ENCODE data around the gene GREB1. TPM values are rescaled to one million over a fixed set of nuclear protein-coding genes. Genes with fewer than 3 reads are reported as not detected.

Gene GREB1
- total RNA-seq, 1 experiment from 2014 or later: 1.3 TPM

DNA sequence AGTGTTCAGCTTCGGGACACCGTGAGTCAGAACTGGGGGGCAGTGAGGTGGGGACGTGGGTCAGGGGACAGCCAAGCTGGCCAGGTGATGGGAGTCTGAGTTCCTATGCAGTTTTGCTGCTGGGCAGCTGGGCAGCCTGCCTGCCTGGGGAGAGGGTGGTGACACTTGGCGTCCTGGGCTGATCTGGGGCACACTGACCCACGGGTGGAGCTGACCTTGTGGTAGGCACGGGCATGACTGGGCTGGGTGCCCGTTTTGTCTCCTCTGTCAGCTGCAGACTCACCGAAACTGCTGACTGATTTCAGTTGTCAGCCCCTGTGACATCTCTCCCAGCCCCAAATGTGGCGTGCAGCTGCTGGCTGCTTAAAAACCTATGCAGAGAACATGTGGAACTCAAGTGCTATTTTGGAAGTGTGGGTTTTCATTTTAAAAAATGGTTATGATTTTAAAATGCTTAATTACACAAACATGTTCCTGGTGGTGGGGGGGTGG lies 35.3 kb upstream of the GREB1 start:
- no peak for DNase-seq (ENCODE audit: low spot score)
- intact Hi-C loops (cut with micrococcal nuclease; ENCODE audit: unreplicated experiment): no loop called here
- Histone ChIP-seq H3K9me3 (ENCODE audit: low read depth, low read length, poor library complexity, severe bottlenecking) (peaks cover 3% of the 10 kb centered on the region), H3K4me3 (ENCODE audit: low read depth, low read length, poor library complexity, severe bottlenecking) (no peak overlapping the region), H3K36me3 (ENCODE audit: insufficient read depth, low read length, poor library complexity, severe bottlenecking) (no peaks in the 10 kb centered on the region), H3K27me3 (replicated peaks; ENCODE audit: insufficient read depth, low read depth, low read length, poor library complexity) (no peaks in the 10 kb centered on the region), H3K4me1 (ENCODE audit: insufficient read depth, low read length, poor library complexity, severe bottlenecking) (no peaks in the 10 kb centered on the region), H3K27ac (ENCODE audit: low read depth, low read length, poor library complexity, severe bottlenecking) (no peak overlapping the region)
- ChIA-PET POLR2A (ENCODE audit: low non-redundant PET) (no interaction called here), CTCF (no interaction called here)
- BruUV-seq (replicated peaks): no TSS peak
- TF ChIP-seq, protein P1, sequence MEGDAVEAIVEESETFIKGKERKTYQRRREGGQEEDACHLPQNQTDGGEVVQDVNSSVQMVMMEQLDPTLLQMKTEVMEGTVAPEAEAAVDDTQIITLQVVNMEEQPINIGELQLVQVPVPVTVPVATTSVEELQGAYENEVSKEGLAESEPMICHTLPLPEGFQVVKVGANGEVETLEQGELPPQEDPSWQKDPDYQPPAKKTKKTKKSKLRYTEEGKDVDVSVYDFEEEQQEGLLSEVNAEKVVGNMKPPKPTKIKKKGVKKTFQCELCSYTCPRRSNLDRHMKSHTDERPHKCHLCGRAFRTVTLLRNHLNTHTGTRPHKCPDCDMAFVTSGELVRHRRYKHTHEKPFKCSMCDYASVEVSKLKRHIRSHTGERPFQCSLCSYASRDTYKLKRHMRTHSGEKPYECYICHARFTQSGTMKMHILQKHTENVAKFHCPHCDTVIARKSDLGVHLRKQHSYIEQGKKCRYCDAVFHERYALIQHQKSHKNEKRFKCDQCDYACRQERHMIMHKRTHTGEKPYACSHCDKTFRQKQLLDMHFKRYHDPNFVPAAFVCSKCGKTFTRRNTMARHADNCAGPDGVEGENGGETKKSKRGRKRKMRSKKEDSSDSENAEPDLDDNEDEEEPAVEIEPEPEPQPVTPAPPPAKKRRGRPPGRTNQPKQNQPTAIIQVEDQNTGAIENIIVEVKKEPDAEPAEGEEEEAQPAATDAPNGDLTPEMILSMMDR (conservative IDR thresholded peaks at IDR 0.05; ENCODE audit: low read depth, low read length): no peak
- no peak for TF ChIP-seq EZH2 (IDR thresholded peaks at IDR 0.05; ENCODE audit: borderline replicate concordance, low read depth, low read length, poor library complexity, severe bottlenecking)

DNA sequence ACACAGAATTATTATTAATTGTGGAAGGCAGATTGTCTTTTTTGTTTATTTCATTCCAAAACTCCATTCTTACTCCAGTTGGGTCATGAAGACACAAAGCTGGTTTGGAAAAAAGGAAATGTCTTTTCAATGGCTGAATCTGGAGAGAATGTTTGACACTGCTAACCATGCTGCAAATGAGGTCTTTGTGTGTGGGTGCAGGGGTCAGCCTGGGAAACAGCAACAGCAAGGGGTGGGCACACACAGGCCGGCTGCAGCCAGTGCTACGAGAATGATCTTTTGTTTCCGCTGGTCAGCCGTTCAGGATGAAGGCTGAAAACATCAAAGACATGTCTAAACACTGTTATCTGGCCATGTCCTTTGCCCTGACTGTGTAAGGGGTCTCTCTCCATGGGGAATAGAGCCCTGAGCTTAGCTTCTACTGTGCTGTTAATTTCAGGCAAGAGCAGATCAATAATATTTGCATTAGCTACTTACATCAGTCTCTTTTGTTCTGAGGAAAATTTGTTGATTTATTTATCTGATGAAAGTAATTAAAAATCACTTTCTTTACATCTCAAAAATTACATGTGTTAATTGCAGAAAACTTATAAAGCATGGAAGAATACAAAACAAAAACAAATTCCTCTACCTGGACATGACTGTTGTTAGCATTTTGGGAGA lies 34.6 kb upstream of the GREB1 start:
- CTCF ChIA-PET: no interaction called here
- POLR2A ChIA-PET (ENCODE audit: low non-redundant PET): no interaction called here
- no peak overlapping the region for H3K4me3 ChIP-seq (ENCODE audit: low read depth, low read length, poor library complexity, severe bottlenecking)
- BruUV-seq (replicated peaks): no TSS peak
- H3K4me1 ChIP-seq (ENCODE audit: insufficient read depth, low read length, poor library complexity, severe bottlenecking): no peaks in the 10 kb centered on the region
- no peaks in the 10 kb centered on the region for H3K27me3 ChIP-seq (replicated peaks; ENCODE audit: insufficient read depth, low read depth, low read length, poor library complexity)
- H3K36me3 ChIP-seq (ENCODE audit: insufficient read depth, low read length, poor library complexity, severe bottlenecking): no peaks in the 10 kb centered on the region
- peaks cover 4% of the 10 kb centered on the region for H3K9me3 ChIP-seq (ENCODE audit: low read depth, low read length, poor library complexity, severe bottlenecking)
- no peak overlapping the region for H3K27ac ChIP-seq (ENCODE audit: low read depth, low read length, poor library complexity, severe bottlenecking)
- DNase-seq (ENCODE audit: low spot score): no peak
- TF ChIP-seq EZH2 (IDR thresholded peaks at IDR 0.05; ENCODE audit: borderline replicate concordance, low read depth, low read length, poor library complexity, severe bottlenecking): no peak
- TF ChIP-seq, protein P1 (conservative IDR thresholded peaks at IDR 0.05; ENCODE audit: low read depth, low read length): no peak
- intact Hi-C loops (cut with micrococcal nuclease; ENCODE audit: unreplicated experiment): no loop called here

DNA sequence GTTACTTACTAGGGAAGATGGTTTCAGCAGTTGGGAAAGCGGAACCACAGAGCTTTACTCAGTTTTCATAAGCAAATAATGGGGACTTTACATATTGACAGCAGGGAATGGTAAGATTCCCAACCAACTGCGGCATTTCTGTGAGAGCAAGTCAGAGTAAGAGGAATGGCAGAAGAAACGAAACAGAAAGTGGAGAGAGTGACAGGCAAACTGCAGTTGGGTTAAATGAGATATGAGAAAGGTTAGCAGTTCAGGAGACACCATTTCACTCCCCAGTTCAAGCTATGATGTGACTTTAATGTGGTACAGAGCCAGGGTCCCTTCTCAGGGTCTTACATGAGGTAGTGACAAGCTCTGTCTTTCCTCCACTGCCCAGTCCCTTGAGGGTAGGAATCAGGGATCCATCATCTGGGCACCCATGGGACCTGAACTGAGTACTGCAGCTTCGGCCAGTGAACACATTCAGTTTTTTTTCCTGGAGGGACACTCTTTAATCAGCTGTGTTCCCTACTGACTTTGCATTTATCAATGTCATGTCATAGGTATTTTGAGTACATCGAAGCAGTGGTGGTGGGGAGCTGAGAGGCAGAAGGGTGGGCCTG lies 33.0 kb upstream of the GREB1 start:
- DNase-seq (ENCODE audit: low spot score): no peak
- intact Hi-C loops (cut with micrococcal nuclease; ENCODE audit: unreplicated experiment): no loop called here
- peaks cover 4% of the 10 kb centered on the region for H3K9me3 ChIP-seq (ENCODE audit: low read depth, low read length, poor library complexity, severe bottlenecking)
- no peaks in the 10 kb centered on the region for H3K27me3 ChIP-seq (replicated peaks; ENCODE audit: insufficient read depth, low read depth, low read length, poor library complexity)
- BruUV-seq (replicated peaks): no TSS peak
- no peaks in the 10 kb centered on the region for H3K4me1 ChIP-seq (ENCODE audit: insufficient read depth, low read length, poor library complexity, severe bottlenecking)
- no peak overlapping the region for H3K4me3 ChIP-seq (ENCODE audit: low read depth, low read length, poor library complexity, severe bottlenecking)
- no peak overlapping the region for H3K27ac ChIP-seq (ENCODE audit: low read depth, low read length, poor library complexity, severe bottlenecking)
- H3K36me3 ChIP-seq (ENCODE audit: insufficient read depth, low read length, poor library complexity, severe bottlenecking): no peaks in the 10 kb centered on the region
- ChIA-PET POLR2A (ENCODE audit: low non-redundant PET) (no interaction called here), CTCF (no interaction called here)
- no peak for TF ChIP-seq EZH2 (IDR thresholded peaks at IDR 0.05; ENCODE audit: borderline replicate concordance, low read depth, low read length, poor library complexity, severe bottlenecking)
- TF ChIP-seq, protein P1 (conservative IDR thresholded peaks at IDR 0.05; ENCODE audit: low read depth, low read length): no peak
